HepG2 (cell line): Measurements from ENCODE around the gene BAZ2A. TPM values are rescaled to one million over a fixed set of nuclear protein-coding genes. Genes with fewer than 3 reads are reported as not detected.

ENCODE experiments used
- ATF1 ChIP-seq: IDR thresholded peaks from 2 replicates; pipeline ENCODE4 v1.6.1; 2016; ENCODE audit warnings: mild to moderate bottlenecking, control low read depth
- KDM2A ChIP-seq: sonication (generic); formaldehyde crosslinking; IDR thresholded peaks from 2 replicates; pipeline ENCODE4 v1.4.0; 2020; ENCODE audit warnings: low read depth, missing genetic modification reagents, borderline replicate concordance
- MAX ChIP-seq: IDR thresholded peaks from 2 replicates; pipeline ENCODE4 v1.6.1; 2012; ENCODE audit warnings: inconsistent platforms
- MLX ChIP-seq: IDR thresholded peaks from 2 replicates; pipeline ENCODE4 v1.6.1; 2016
- NCOR1 ChIP-seq: fragments of 200-600 bp; sonication (generic); IDR thresholded peaks from 2 replicates; pipeline ENCODE4 v1.7.0; 2017; ENCODE audit warnings: antibody characterized with exemption, low read length, borderline replicate concordance
- POLR2AphosphoS2 ChIP-seq: IDR thresholded peaks from 2 replicates; pipeline ENCODE4 v1.6.1; 2011; ENCODE audit warnings: low read depth, low read length, improper control_type of control experiment
- RAD21 ChIP-seq: fragments of 450-650 bp; formaldehyde crosslinking; IDR thresholded peaks from 2 replicates; pipeline ENCODE4 v1.5.0; 2020; ENCODE audit warnings: mild to moderate bottlenecking
- RNF2 ChIP-seq: fragments of 450-650 bp; conservative IDR thresholded peaks from 2 replicates; pipeline ENCODE4 v1.6.1; 2016; ENCODE audit warnings: low read depth
- SMAD1 ChIP-seq: sonication (generic); formaldehyde crosslinking; IDR thresholded peaks from 2 replicates; pipeline ENCODE4 v1.4.0; 2020; ENCODE audit warnings: missing genetic modification reagents, low read depth, mild to moderate bottlenecking, borderline replicate concordance
- SP2 ChIP-seq: sonication (generic); formaldehyde crosslinking; IDR thresholded peaks from 2 replicates; pipeline ENCODE4 v1.5.1; 2020; ENCODE audit warnings: mild to moderate bottlenecking, missing genetic modification reagents
- THAP9 ChIP-seq: sonication (generic); formaldehyde crosslinking; IDR thresholded peaks from 2 replicates; pipeline ENCODE4; 2020; ENCODE audit warnings: missing genetic modification reagents, mild to moderate bottlenecking, borderline replicate concordance
- YY1 ChIP-seq: IDR thresholded peaks from 2 replicates; pipeline ENCODE4 v1.6.1; 2011; ENCODE audit warnings: low read length, low read depth, moderate library complexity, mild to moderate bottlenecking; ENCODE audit not compliant: insufficient read depth, insufficient replicate concordance
- ZFP82 ChIP-seq: sonication (generic); formaldehyde crosslinking; IDR thresholded peaks from 2 replicates; pipeline ENCODE4 v1.5.1; 2020; ENCODE audit warnings: mild to moderate bottlenecking, missing genetic modification reagents, borderline replicate concordance
- ZNF264 ChIP-seq: sonication (generic); formaldehyde crosslinking; IDR thresholded peaks from 2 replicates; pipeline ENCODE4 v1.4.0; 2020; ENCODE audit warnings: missing genetic modification reagents
- ZNF33B ChIP-seq: sonication (generic); formaldehyde crosslinking; IDR thresholded peaks from 2 replicates; pipeline ENCODE4 v1.5.1; 2020; ENCODE audit warnings: mild to moderate bottlenecking, missing genetic modification reagents
- ZNF432 ChIP-seq: sonication (generic); formaldehyde crosslinking; IDR thresholded peaks from 2 replicates; pipeline ENCODE4 v1.5.0; 2020; ENCODE audit warnings: missing genetic modification reagents, mild to moderate bottlenecking, borderline replicate concordance
- ZSCAN30 ChIP-seq: sonication (generic); formaldehyde crosslinking; IDR thresholded peaks from 2 replicates; pipeline ENCODE4 v1.5.0; 2020; ENCODE audit warnings: mild to moderate bottlenecking, missing genetic modification reagents
- ZSCAN9 ChIP-seq: IDR thresholded peaks from 2 replicates; pipeline ENCODE4 v1.6.1; 2016; ENCODE audit warnings: borderline replicate concordance
- ZZZ3 ChIP-seq: sonication (generic); formaldehyde crosslinking; IDR thresholded peaks from 2 replicates; pipeline ENCODE4 v1.4.0; 2020; ENCODE audit warnings: missing genetic modification reagents, mild to moderate bottlenecking, borderline replicate concordance
- polyA plus RNA-seq, 8 experiments: library from polyadenylated mRNA; depleted of rRNA in 3 of 8; stranded (reverse) in 7 of 8; unstranded in 1 of 8; fragments of >200 nt; fragmentation: Illumina TruSeq in 4 of 8; extraction: Trizol in 4 of 8; gene quantifications; 2 replicates each; pipeline versions ENCODE4 v1.2.1 to v1.2.3, GENCODE V29; 2011 to 2016; ENCODE audit warnings: low read depth in 4 of 8, missing spikeins in 1 of 8, mixed read lengths in 1 of 8; ENCODE audit not compliant: insufficient read depth in 1 of 8
- total RNA-seq, 5 experiments: library from RNA; depleted of rRNA; stranded (reverse); fragments of >200 nt; fragmentation: Illumina TruSeq; extraction: Trizol; gene quantifications; 2 replicates each; pipeline ENCODE4 v1.2.3, GENCODE V29; 2016; ENCODE audit warnings: low read depth in 1 of 5
- TF ChIP-seq, protein P1 (sequence below): sonication (generic); formaldehyde crosslinking; IDR thresholded peaks from 2 replicates; pipeline ENCODE4 v1.5.0; 2020; ENCODE audit warnings: missing genetic modification reagents
- TF ChIP-seq, protein P2 (sequence below): sonication (generic); formaldehyde crosslinking; IDR thresholded peaks from 2 replicates; pipeline ENCODE4 v1.4.0; 2020; ENCODE audit warnings: missing genetic modification reagents
- TF ChIP-seq, protein P3 (sequence below): sonication (generic); IDR thresholded peaks from 2 replicates; pipeline ENCODE4 v1.6.1; 2016; ENCODE audit warnings: low read depth, borderline replicate concordance

The BAZ2A gene
- total and polyA plus RNA-seq, 2 of the 13 experiments (the other 11 are each of a cell fraction or from before 2014, with no cell fraction given): 21.8 to 73.5 TPM

- TF ChIP-seq, protein P1, sequence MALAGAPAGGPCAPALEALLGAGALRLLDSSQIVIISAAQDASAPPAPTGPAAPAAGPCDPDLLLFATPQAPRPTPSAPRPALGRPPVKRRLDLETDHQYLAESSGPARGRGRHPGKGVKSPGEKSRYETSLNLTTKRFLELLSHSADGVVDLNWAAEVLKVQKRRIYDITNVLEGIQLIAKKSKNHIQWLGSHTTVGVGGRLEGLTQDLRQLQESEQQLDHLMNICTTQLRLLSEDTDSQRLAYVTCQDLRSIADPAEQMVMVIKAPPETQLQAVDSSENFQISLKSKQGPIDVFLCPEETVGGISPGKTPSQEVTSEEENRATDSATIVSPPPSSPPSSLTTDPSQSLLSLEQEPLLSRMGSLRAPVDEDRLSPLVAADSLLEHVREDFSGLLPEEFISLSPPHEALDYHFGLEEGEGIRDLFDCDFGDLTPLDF (CRISPR knock-in tag): no peak
- TF ChIP-seq YY1 (peak; percentile 59), MLX (CRISPR knock-in tag) (peak; percentile 36; the same call in 1 of the 2 replicates), ZSCAN30 (CRISPR knock-in tag) (peak; percentile 100), THAP9 (CRISPR knock-in tag) (no peak), MAX (peak; percentile 48; the same call in 1 of the 2 replicates), ZFP82 (CRISPR knock-in tag) (no peak), SP2 (peak; percentile 66), SMAD1 (CRISPR knock-in tag) (no peak), RAD21 (CRISPR knock-in tag) (peak; percentile 64), KDM2A (CRISPR knock-in tag) (peak; percentile 83), NCOR1 (no peak; the same call in 1 of the 2 replicates), ZNF432 (no peak), ZNF264 (CRISPR knock-in tag) (peak; percentile 30; the same call in 1 of the 2 replicates), ATF1 (CRISPR knock-in tag) (peak; percentile 79), POLR2AphosphoS2 (peak; percentile 98), ZNF33B (no peak), RNF2 (no peak), ZSCAN9 (CRISPR knock-in tag) (peak; percentile 32; the same call in 1 of the 2 replicates), ZZZ3 (CRISPR knock-in tag) (no peak; the same call in 1 of the 2 replicates)
- TF ChIP-seq, protein P2, sequence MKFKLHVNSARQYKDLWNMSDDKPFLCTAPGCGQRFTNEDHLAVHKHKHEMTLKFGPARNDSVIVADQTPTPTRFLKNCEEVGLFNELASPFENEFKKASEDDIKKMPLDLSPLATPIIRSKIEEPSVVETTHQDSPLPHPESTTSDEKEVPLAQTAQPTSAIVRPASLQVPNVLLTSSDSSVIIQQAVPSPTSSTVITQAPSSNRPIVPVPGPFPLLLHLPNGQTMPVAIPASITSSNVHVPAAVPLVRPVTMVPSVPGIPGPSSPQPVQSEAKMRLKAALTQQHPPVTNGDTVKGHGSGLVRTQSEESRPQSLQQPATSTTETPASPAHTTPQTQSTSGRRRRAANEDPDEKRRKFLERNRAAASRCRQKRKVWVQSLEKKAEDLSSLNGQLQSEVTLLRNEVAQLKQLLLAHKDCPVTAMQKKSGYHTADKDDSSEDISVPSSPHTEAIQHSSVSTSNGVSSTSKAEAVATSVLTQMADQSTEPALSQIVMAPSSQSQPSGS: peak; percentile 88
- TF ChIP-seq, protein P3, sequence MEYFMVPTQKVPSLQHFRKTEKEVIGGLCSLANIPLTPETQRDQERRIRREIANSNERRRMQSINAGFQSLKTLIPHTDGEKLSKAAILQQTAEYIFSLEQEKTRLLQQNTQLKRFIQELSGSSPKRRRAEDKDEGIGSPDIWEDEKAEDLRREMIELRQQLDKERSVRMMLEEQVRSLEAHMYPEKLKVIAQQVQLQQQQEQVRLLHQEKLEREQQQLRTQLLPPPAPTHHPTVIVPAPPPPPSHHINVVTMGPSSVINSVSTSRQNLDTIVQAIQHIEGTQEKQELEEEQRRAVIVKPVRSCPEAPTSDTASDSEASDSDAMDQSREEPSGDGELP: peak; percentile 98
Observed at GRCh38 chr12:56636675-56637540, 6.8 kb upstream of the BAZ2A start (continued).
